HL-60 (cell line): Measurements from ENCODE around the gene RBPJ.

Experiments
- CTCF ChIP-seq: IDR thresholded peaks from one replicate; pipeline ENCODE4 v1.5.1; 2011; ENCODE audit warnings: low read length, control low read depth, inconsistent platforms; ENCODE audit not compliant: insufficient read depth
- GABPA ChIP-seq: IDR thresholded peaks from 2 replicates; pipeline ENCODE4 v1.6.1; 2012; ENCODE audit warnings: low read depth
- POLR2AphosphoS5 ChIP-seq: IDR thresholded peaks from 2 replicates; pipeline ENCODE4 v1.6.1; 2012; ENCODE audit warnings: low read depth
- SPI1 ChIP-seq: IDR thresholded peaks from 2 replicates; pipeline ENCODE4 v1.6.1; 2012; ENCODE audit warnings: low read depth, mild to moderate bottlenecking, borderline replicate concordance

- TF ChIP-seq CTCF (no peak), SPI1 (no peak), POLR2AphosphoS5 (no peak), GABPA (no peak)
Observed at GRCh38 chr4:26441771-26442170, 121.0 kb downstream of the RBPJ start.
